Aorta (tissue), 5 donors: ENCODE measurements around the gene KLK7. TPM values are rescaled to one million over a fixed set of nuclear protein-coding genes. Genes with fewer than 3 reads are reported as not detected.

Source experiments
- ATAC-seq: fragments of 200-7000 bp; cut with Tn5 transposase; one replicate; pipeline ENCODE4 v1.9.1; 2022; ENCODE audit warnings: moderate library complexity; ENCODE audit not compliant: low FRiP score
- DNase-seq, 2 donors: peaks; one replicate each; pipeline ENCODE4 v3.0.0-alpha.2; 2020
- H3K27ac ChIP-seq, 2 donors: one replicate each; pipeline ENCODE4 v1.5.1; 2013; ENCODE audit warnings: low read length in 2 of 2, mild to moderate bottlenecking in 2 of 2, moderate library complexity in 2 of 2, control low read depth in 1 of 2, inconsistent platforms in 1 of 2, low read depth in 1 of 2
- H3K27me3 ChIP-seq, 2 donors: one replicate each; pipeline ENCODE4 v1.6.1; 2013; ENCODE audit warnings: control low read depth in 1 of 2, low read length in 1 of 2, mild to moderate bottlenecking in 1 of 2, moderate library complexity in 1 of 2; ENCODE audit not compliant: insufficient read depth in 2 of 2, control insufficient read depth in 1 of 2
- H3K36me3 ChIP-seq, 2 donors: one replicate each; pipeline ENCODE4 v1.6.1; 2013; ENCODE audit warnings: control low read depth in 1 of 2, low read length in 1 of 2, mild to moderate bottlenecking in 1 of 2; ENCODE audit not compliant: insufficient read depth in 2 of 2, control insufficient read depth in 1 of 2
- H3K4me1 ChIP-seq, 2 donors: one replicate each; pipeline ENCODE4 v1.6.1; 2013; ENCODE audit warnings: low read length in 2 of 2, control low read depth in 1 of 2, mild to moderate bottlenecking in 1 of 2, moderate library complexity in 1 of 2; ENCODE audit not compliant: insufficient read depth in 2 of 2, control insufficient read depth in 1 of 2
- H3K4me3 ChIP-seq, 2 donors: one replicate each; pipeline ENCODE4 v1.5.1; 2013; ENCODE audit warnings: low read length in 2 of 2, control low read depth in 1 of 2, mild to moderate bottlenecking in 1 of 2
- H3K9me3 ChIP-seq: one replicate; pipeline ENCODE4 v1.6.1; 2013; ENCODE audit warnings: mild to moderate bottlenecking, low read length; ENCODE audit not compliant: control insufficient read depth
- WGBS, 2 donors: extraction: QIAGEN DNeasy Blood & Tissue Kit; methylation state at CpG; one replicate each; pipeline ENCODE4 v1.1.7; 2013; 5-methylcytosine and 5-hydroxymethylcytosine counted together
- intact Hi-C, 2 donors: fragments of 100-400 bp; cut with DNase I; formaldehyde crosslinking; loops; one replicate each; pipeline versions ENCODE4 v1.14.2 to v1.15.0; 2022
- polyA plus RNA-seq, 2 donors: library from polyadenylated mRNA; stranded (reverse); fragments of 200-250 nt; gene quantifications; one replicate each; pipeline ENCODE4 v1.2.3, GENCODE V29; 2013
- total RNA-seq, 2 donors: library from RNA; stranded (reverse); fragmentation: NEBNext Ultra II Directional; extraction: Animal tissue kit (Norgen Biotek cat#: 25700); gene quantifications; one replicate each; pipeline ENCODE4 v1.2.1, GENCODE V29; 2021
- donor health status: healthy with polysubstance abuse.
- donor health status: Bipolar disorder and iron deficiency.
- donor health status: DM: no; HTN: no; CAD: no.
- donor health status: DM: no; HTN: no; CAD: no.
- donor health status: DM: yes; HTN: yes; CAD: no.

The KLK7 gene
- total and polyA plus RNA-seq, 4 donors: not detected

GRCh38 chr19:50963381-50963780 is 20.3 kb downstream of the KLK7 start:
- DNase-seq (no peak), ATAC-seq (no peak)
- Histone ChIP-seq H3K27ac (no peak overlapping the region), H3K4me3 (no peak overlapping the region), H3K9me3 (no peaks in the 10 kb centered on the region), H3K27me3 (no peaks in the 10 kb centered on the region), H3K4me1 (no peaks in the 10 kb centered on the region), H3K36me3 (no peaks in the 10 kb centered on the region)
- intact Hi-C loops: no loop called here
- WGBS, 2 donors: 80 to 91% methylated on average over 6 of the region's 6 CpGs

- no peaks in the 10 kb centered on the region for H3K27me3 ChIP-seq
- no peak overlapping the region for H3K4me3 ChIP-seq
- DNase-seq (no peak), ATAC-seq (no peak)
- WGBS, 2 donors: 83 to 90% methylated on average over 1 of the region's 1 CpG
- no peaks in the 10 kb centered on the region for H3K9me3 ChIP-seq
- H3K4me1 ChIP-seq: no peaks in the 10 kb centered on the region
- no peaks in the 10 kb centered on the region for H3K36me3 ChIP-seq
- no peak overlapping the region for H3K27ac ChIP-seq
- intact Hi-C loops: no loop called here
These were observed 21.5 kb downstream of the KLK7 start for GRCh38 chr19:50962245-50962644.

- Histone ChIP-seq H3K27me3 (no peaks in the 10 kb centered on the region), H3K4me3 (no peak overlapping the region), H3K36me3 (no peaks in the 10 kb centered on the region), H3K9me3 (no peaks in the 10 kb centered on the region), H3K27ac (no peak overlapping the region), H3K4me1 (no peaks in the 10 kb centered on the region)
- intact Hi-C loops: no loop called here
- DNase-seq: no peak
- ATAC-seq: no peak
- 57 to 63% methylated on average over 7 to 8 of the region's 9 CpGs for WGBS, 2 donors
These were observed 23.8 kb downstream of the KLK7 start for GRCh38 chr19:50959731-50960500.

- intact Hi-C loops: no loop called here
- DNase-seq: no peak
- ATAC-seq: no peak
- no peaks in the 10 kb centered on the region for H3K36me3 ChIP-seq
- H3K4me1 ChIP-seq: no peaks in the 10 kb centered on the region
- no peak overlapping the region for H3K27ac ChIP-seq
- H3K4me3 ChIP-seq: no peak overlapping the region
- no peaks in the 10 kb centered on the region for H3K9me3 ChIP-seq
- H3K27me3 ChIP-seq: no peaks in the 10 kb centered on the region
- 71 to 75% methylated on average over 8 of the region's 8 CpGs for WGBS, 2 donors
These were observed 26.1 kb downstream of the KLK7 start for GRCh38 chr19:50957587-50957986.

GRCh38 chr19:50952910-50953309 is 30.8 kb downstream of the KLK7 start, which contains the start of gene KLK5:
Gene KLK5 (minus strand): TSS chr19:50953038. CDS start chr19:50952657, 381 bp downstream.
- intact Hi-C loops: no loop called here
- Histone ChIP-seq H3K27me3 (no peaks in the 10 kb centered on the region), H3K4me3 (no peak within 1 kb of the TSS), H3K36me3 (no peaks in the 10 kb centered on the region), H3K27ac (no peak within 1 kb of the TSS), H3K9me3 (peaks cover 1% of the 10 kb centered on the region), H3K4me1 (no peaks in the 10 kb centered on the region)
- ATAC-seq (peak; percentile 26), DNase-seq (no peak)
- 2 to 5% methylated on average over 7 of the region's 7 CpGs for WGBS, 2 donors

GRCh38 chr19:50949861-50950260 is 33.9 kb downstream of the KLK7 start:
- ATAC-seq (no peak), DNase-seq (no peak)
- H3K4me3 ChIP-seq: no peak overlapping the region
- H3K27me3 ChIP-seq: no peaks in the 10 kb centered on the region
- peaks cover 1% of the 10 kb centered on the region for H3K9me3 ChIP-seq
- no peaks in the 10 kb centered on the region for H3K4me1 ChIP-seq
- H3K27ac ChIP-seq: no peak overlapping the region
- intact Hi-C loops: no loop called here
- no peaks in the 10 kb centered on the region for H3K36me3 ChIP-seq
- WGBS, 2 donors: 44 to 50% methylated on average over 17 to 19 of the region's 19 CpGs

GRCh38 chr19:50947123-50947522 is 36.6 kb downstream of the KLK7 start:
- no peaks in the 10 kb centered on the region for H3K4me1 ChIP-seq
- H3K36me3 ChIP-seq: no peaks in the 10 kb centered on the region
- no peak overlapping the region for H3K27ac ChIP-seq
- H3K9me3 ChIP-seq: peaks cover 1% of the 10 kb centered on the region
- DNase-seq (no peak), ATAC-seq (no peak)
- WGBS, 2 donors: 78 to 85% methylated on average over 4 of the region's 4 CpGs
- H3K27me3 ChIP-seq: no peaks in the 10 kb centered on the region
- intact Hi-C loops: no loop called here
- H3K4me3 ChIP-seq: no peak overlapping the region

- ATAC-seq (no peak), DNase-seq (peak in 1 of 2 donors; percentile 9)
- Histone ChIP-seq H3K4me3 (no peak overlapping the region), H3K4me1 (no peaks in the 10 kb centered on the region), H3K36me3 (no peaks in the 10 kb centered on the region), H3K9me3 (peaks cover 3% of the 10 kb centered on the region), H3K27ac (no peak overlapping the region), H3K27me3 (no peaks in the 10 kb centered on the region)
- intact Hi-C loops: no loop called here
- 67% methylated on average over 4 of the region's 4 CpGs for WGBS, 2 donors
These were observed 38.9 kb downstream of the KLK7 start for GRCh38 chr19:50944795-50945194.

- Histone ChIP-seq H3K27ac (no peak overlapping the region), H3K27me3 (no peaks in the 10 kb centered on the region), H3K36me3 (no peaks in the 10 kb centered on the region), H3K4me1 (no peaks in the 10 kb centered on the region), H3K9me3 (peaks cover 6% of the 10 kb centered on the region), H3K4me3 (no peak overlapping the region)
- WGBS, 2 donors: 84 to 87% methylated on average over 10 of the region's 10 CpGs
- ATAC-seq (no peak), DNase-seq (peak in 1 of 2 donors; percentile 37)
- intact Hi-C loops: no loop called here
These were observed 40.5 kb downstream of the KLK7 start for GRCh38 chr19:50943074-50943828.
